Bronchial epithelial cell (primary cell): ENCODE results near the gene ABTB2. TPM values are rescaled to one million over a fixed set of nuclear protein-coding genes. Genes with fewer than 3 reads are reported as not detected.

Experiments used
- DNase-seq: peaks from one replicate; pipeline ENCODE4 v3.0.0-alpha.2; 2010; ENCODE audit warnings: low read depth
- FAIRE-seq: peaks from 2 replicates; lab custom pipeline; 2011; peaks lifted over from hg19 to GRCh38; lab: Jason Lieb, UNC
- H3K27me3 ChIP-seq: 2 replicates; pipeline ENCODE4 v1.5.1; 2011; ENCODE audit warnings: low read length; ENCODE audit not compliant: control insufficient read depth, insufficient read depth
- H3K36me3 ChIP-seq: 2 replicates; pipeline ENCODE4 v1.5.1; 2011; ENCODE audit warnings: low read length; ENCODE audit not compliant: control insufficient read depth, insufficient read depth
- H3K4me3 ChIP-seq: 2 replicates; pipeline ENCODE4 v1.5.1; 2011; ENCODE audit warnings: mild to moderate bottlenecking, low read depth, low read length, control low read depth
- total RNA-seq: library from RNA; depleted of rRNA; stranded (reverse); fragments of >200 nt; gene quantifications from 2 replicates; pipeline ENCODE4 v1.2.1, GENCODE V29; 2014
- TF ChIP-seq, protein P1 (sequence below): IDR thresholded peaks from 2 replicates; pipeline ENCODE4 v1.5.1; 2011; ENCODE audit warnings: mild to moderate bottlenecking, moderate library complexity, low read length, control low read depth, inconsistent platforms; ENCODE audit not compliant: insufficient read depth, severe bottlenecking

ABTB2 gene
- total RNA-seq, 1 donor from 2014 or later = 0.53 TPM

DNA sequence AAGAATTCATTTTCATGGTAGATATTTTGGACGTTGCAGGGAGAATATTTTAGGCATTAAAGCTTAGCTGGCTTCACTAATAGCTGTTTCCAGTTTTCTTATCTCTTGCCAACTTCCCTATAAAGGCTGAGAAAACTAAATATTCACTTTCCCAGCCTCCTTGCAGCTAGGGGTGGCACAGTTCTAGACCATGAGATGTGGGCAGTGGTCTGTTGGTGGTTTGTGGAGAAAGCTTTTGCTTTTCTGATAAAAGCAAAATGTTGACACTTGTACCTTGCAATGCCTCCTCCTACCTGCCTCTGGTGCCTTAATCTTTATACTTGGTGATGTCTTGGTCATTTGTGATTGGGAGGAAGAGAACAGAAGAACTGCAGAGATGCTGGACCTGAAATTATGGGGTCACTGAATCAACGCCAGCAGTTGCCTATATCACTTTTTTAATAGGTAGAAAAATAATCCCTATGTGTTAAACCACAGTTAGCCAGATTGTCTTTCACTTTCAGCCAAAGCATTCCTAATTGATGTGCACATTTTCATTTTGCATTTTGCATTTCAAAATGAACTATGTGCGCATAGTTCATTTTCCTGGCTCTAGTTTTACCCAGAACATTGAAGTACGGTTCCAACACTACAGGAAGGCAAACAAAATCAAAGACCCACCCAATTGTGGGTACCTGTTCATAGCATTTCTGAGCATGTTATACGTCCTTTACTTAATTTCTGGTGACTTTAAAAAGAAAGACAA, 24.9 kb upstream of the ABTB2 start:
- Histone ChIP-seq H3K27me3 (no peaks in the 10 kb centered on the region), H3K36me3 (no peaks in the 10 kb centered on the region), H3K4me3 (no peak overlapping the region)
- DNase-seq (no peak), FAIRE-seq (no peak)
- TF ChIP-seq, protein P1, sequence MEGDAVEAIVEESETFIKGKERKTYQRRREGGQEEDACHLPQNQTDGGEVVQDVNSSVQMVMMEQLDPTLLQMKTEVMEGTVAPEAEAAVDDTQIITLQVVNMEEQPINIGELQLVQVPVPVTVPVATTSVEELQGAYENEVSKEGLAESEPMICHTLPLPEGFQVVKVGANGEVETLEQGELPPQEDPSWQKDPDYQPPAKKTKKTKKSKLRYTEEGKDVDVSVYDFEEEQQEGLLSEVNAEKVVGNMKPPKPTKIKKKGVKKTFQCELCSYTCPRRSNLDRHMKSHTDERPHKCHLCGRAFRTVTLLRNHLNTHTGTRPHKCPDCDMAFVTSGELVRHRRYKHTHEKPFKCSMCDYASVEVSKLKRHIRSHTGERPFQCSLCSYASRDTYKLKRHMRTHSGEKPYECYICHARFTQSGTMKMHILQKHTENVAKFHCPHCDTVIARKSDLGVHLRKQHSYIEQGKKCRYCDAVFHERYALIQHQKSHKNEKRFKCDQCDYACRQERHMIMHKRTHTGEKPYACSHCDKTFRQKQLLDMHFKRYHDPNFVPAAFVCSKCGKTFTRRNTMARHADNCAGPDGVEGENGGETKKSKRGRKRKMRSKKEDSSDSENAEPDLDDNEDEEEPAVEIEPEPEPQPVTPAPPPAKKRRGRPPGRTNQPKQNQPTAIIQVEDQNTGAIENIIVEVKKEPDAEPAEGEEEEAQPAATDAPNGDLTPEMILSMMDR = no peak

DNA sequence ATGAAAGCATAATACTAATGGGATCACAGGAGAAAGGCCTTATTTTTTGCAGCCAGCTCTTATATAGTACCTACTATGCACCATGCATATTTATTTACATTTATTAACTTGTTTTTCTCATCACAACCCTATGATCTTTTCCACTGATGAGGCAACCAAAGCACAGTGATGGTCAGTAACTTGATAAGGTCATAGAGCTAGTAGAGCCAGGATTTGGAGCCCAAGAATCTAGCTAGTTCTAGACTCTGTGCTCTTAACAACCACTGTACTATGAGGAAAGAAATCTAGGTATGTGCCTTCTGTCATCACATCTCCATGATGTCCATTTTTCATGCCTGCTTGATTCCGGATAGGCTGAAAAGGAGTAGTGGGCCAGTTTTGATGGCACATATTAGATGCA, 24.0 kb upstream of the ABTB2 start:
- no peaks in the 10 kb centered on the region for H3K36me3 ChIP-seq
- H3K27me3 ChIP-seq = no peaks in the 10 kb centered on the region
- TF ChIP-seq, protein P1 = no peak
- DNase-seq = no peak
- no peak for FAIRE-seq
- H3K4me3 ChIP-seq = no peak overlapping the region

DNA sequence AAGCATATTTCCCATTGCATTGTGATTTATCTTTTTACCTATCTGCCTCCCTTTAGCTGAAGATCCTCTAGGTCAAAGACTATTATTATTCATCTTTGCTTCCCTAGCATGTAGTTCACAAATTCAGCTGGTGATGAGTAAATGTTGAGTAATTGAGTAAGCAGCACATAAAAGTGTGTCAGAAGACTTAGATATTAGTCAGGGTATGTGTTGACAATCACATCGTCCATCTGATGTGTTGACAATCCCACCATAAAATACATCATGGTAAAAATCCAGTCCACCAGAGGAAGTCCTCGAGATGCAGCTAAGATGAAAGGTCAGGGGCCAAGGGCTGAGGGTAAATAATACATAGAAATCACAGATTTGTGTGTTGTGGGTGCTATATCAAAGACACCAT, 22.9 kb upstream of the ABTB2 start:
- no peak for FAIRE-seq
- peak; percentile 96 for DNase-seq
- TF ChIP-seq, protein P1 = no peak
- H3K36me3 ChIP-seq = no peaks in the 10 kb centered on the region
- H3K27me3 ChIP-seq = no peaks in the 10 kb centered on the region
- no peak overlapping the region for H3K4me3 ChIP-seq

DNA sequence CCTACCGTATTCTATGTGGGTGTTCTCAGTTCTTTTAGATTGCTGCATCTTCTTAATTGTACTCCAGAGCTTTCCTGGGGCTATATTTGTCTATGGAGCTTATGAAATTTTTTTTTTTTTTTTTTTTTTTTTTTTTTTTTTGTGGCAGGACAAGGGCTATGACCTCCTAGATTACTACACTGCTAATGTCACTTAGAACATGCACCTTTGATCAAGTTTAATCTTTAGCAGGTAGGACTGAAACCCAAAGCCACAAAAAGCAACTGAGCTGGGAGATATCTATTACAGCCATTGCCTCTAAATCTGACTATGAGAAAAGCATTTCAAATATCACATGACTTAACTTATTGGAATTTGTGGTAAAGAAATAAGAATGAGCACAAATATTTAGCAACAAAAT, 21.7 kb upstream of the ABTB2 start:
- no peaks in the 10 kb centered on the region for H3K36me3 ChIP-seq
- H3K27me3 ChIP-seq = no peaks in the 10 kb centered on the region
- no peak for FAIRE-seq
- TF ChIP-seq, protein P1 = no peak
- no peak for DNase-seq
- no peak overlapping the region for H3K4me3 ChIP-seq

- FAIRE-seq (no peak), DNase-seq (peak; percentile 63)
- Histone ChIP-seq H3K4me3 (no peak overlapping the region), H3K27me3 (no peaks in the 10 kb centered on the region), H3K36me3 (no peaks in the 10 kb centered on the region)
- TF ChIP-seq, protein P1 = no peak
Observed at GRCh38 chr11:34379079-34379478, 21.3 kb upstream of the ABTB2 start.

GRCh38 chr11:34373727-34374126, 15.9 kb upstream of the ABTB2 start:
- FAIRE-seq (no peak), DNase-seq (no peak)
- TF ChIP-seq, protein P1 = no peak
- Histone ChIP-seq H3K27me3 (no peaks in the 10 kb centered on the region), H3K4me3 (no peak overlapping the region), H3K36me3 (no peaks in the 10 kb centered on the region)
